H9 (cell line): ENCODE data around the gene PRR29. TPM values are rescaled to one million over a fixed set of nuclear protein-coding genes. Genes with fewer than 3 reads are reported as not detected.

Experiments
- DNase-seq: peaks from one replicate; pipeline ENCODE4 v3.0.0-alpha.2; 2017
- H2AFZ ChIP-seq: one replicate; pipeline ENCODE4 v1.6.1; 2013; ENCODE audit warnings: mild to moderate bottlenecking, low read length, control low read depth, moderate library complexity
- H2AK5ac ChIP-seq: 2 replicates; pipeline ENCODE4 v1.6.1; 2013; ENCODE audit warnings: low read length, control low read depth, mixed read lengths; ENCODE audit not compliant: insufficient read length
- H2BK120ac ChIP-seq: one replicate; pipeline ENCODE4 v1.6.1; 2013; ENCODE audit warnings: low read depth, mild to moderate bottlenecking, low read length, control low read depth, inconsistent platforms; ENCODE audit not compliant: poor library complexity, severe bottlenecking
- H2BK12ac ChIP-seq: 2 replicates; pipeline ENCODE4 v1.6.1; 2013; ENCODE audit warnings: low read length, control low read depth, mixed read lengths, low read depth; ENCODE audit not compliant: insufficient read length
- H2BK15ac ChIP-seq: 2 replicates; pipeline ENCODE4 v1.6.1; 2013; ENCODE audit warnings: low read depth, low read length, control low read depth
- H2BK20ac ChIP-seq: one replicate; pipeline ENCODE4 v1.6.1; 2013; ENCODE audit warnings: low read depth, mild to moderate bottlenecking, low read length, control low read depth, inconsistent platforms; ENCODE audit not compliant: poor library complexity, severe bottlenecking
- H2BK5ac ChIP-seq: 2 replicates; pipeline ENCODE4 v1.6.1; 2013; ENCODE audit warnings: low read length, control low read depth, mixed read lengths; ENCODE audit not compliant: insufficient read length
- H3K14ac ChIP-seq: 2 replicates; pipeline ENCODE4 v1.6.1; 2013; ENCODE audit warnings: low read length, control low read depth; ENCODE audit not compliant: insufficient read depth
- H3K18ac ChIP-seq: 2 replicates; pipeline ENCODE4 v1.6.1; 2013; ENCODE audit warnings: low read depth, mild to moderate bottlenecking, mixed read lengths, low read length, control low read depth; ENCODE audit not compliant: insufficient read length
- H3K23ac ChIP-seq: 2 replicates; pipeline ENCODE4 v1.6.1; 2013; ENCODE audit warnings: low read length, control low read depth, mixed read lengths, low read depth; ENCODE audit not compliant: insufficient read length
- H3K23me2 ChIP-seq: 2 replicates; pipeline ENCODE4 v1.6.1; 2013; ENCODE audit warnings: low read depth, mild to moderate bottlenecking, mixed read lengths, low read length, control low read depth; ENCODE audit not compliant: insufficient read length, poor library complexity, severe bottlenecking
- H3K27ac ChIP-seq: 2 replicates; pipeline ENCODE4 v1.5.1; 2013; ENCODE audit warnings: low read length, control low read depth, mixed read lengths, low read depth; ENCODE audit not compliant: insufficient read length
- H3K27me3 ChIP-seq: 2 replicates; pipeline ENCODE4 v1.6.1; 2013; ENCODE audit warnings: low read length, control low read depth, inconsistent platforms; ENCODE audit not compliant: insufficient read depth
- H3K4ac ChIP-seq: 2 replicates; pipeline ENCODE4 v1.6.1; 2013; ENCODE audit warnings: low read depth, mild to moderate bottlenecking, control low read depth, inconsistent platforms, low read length, moderate library complexity
- H3K4me1 ChIP-seq: 2 replicates; pipeline ENCODE4 v1.6.1; 2013; ENCODE audit warnings: low read length, control low read depth, inconsistent platforms; ENCODE audit not compliant: insufficient read depth
- H3K4me2 ChIP-seq: 2 replicates; pipeline ENCODE4 v1.6.1; 2013; ENCODE audit warnings: low read length, control low read depth, mixed read lengths; ENCODE audit not compliant: insufficient read length, insufficient read depth
- H3K56ac ChIP-seq: 2 replicates; pipeline ENCODE4 v1.6.1; 2013; ENCODE audit warnings: low read depth, mild to moderate bottlenecking, mixed read lengths, low read length, control low read depth; ENCODE audit not compliant: insufficient read length
- H3K79me1 ChIP-seq: 2 replicates; pipeline ENCODE4 v1.6.1; 2013; ENCODE audit warnings: low read depth, mild to moderate bottlenecking, moderate library complexity, low read length, control low read depth, inconsistent platforms; ENCODE audit not compliant: insufficient read depth, poor library complexity, severe bottlenecking
- H3K79me2 ChIP-seq: 2 replicates; pipeline ENCODE4 v1.6.1; 2013; ENCODE audit warnings: low read length, control low read depth, inconsistent platforms; ENCODE audit not compliant: insufficient read depth
- H3K9ac ChIP-seq: 2 replicates; pipeline ENCODE4 v1.6.1; 2013; ENCODE audit warnings: low read length, control low read depth, mixed read lengths; ENCODE audit not compliant: insufficient read length; ENCODE audit errors: extremely low read depth
- H3K9me3 ChIP-seq: one replicate; pipeline ENCODE4 v1.6.1; 2013; ENCODE audit warnings: low read depth, low read length, inconsistent platforms; ENCODE audit not compliant: control insufficient read depth
- H3T11ph ChIP-seq: one replicate; pipeline ENCODE4 v1.6.1; 2013; ENCODE audit warnings: mild to moderate bottlenecking, low read length, control low read depth, inconsistent platforms
- H4K20me1 ChIP-seq: one replicate; pipeline ENCODE4 v1.6.1; 2013; ENCODE audit not compliant: control insufficient read depth, insufficient read length, insufficient read depth
- H4K5ac ChIP-seq: 2 replicates; pipeline ENCODE4 v1.6.1; 2013; ENCODE audit warnings: low read depth, mild to moderate bottlenecking, mixed read lengths, low read length, control low read depth; ENCODE audit not compliant: insufficient read length
- H4K8ac ChIP-seq: replicated peaks from 2 replicates; pipeline ENCODE4 v1.6.1; 2013; ENCODE audit warnings: low read length, control low read depth, mixed read lengths, low read depth; ENCODE audit not compliant: insufficient read length
- H4K91ac ChIP-seq: 2 replicates; pipeline ENCODE4 v1.6.1; 2013; ENCODE audit warnings: low read depth, mild to moderate bottlenecking, moderate library complexity, mixed read lengths, low read length, control low read depth; ENCODE audit not compliant: insufficient read length
- H3K27ac Mint-ChIP-seq, 3 experiments: 2 replicates in 2 of 3; 3 replicates in 1 of 3; pipeline ENCODE4 v1.8.0; 2020 to 2021; ENCODE audit warnings: mixed read lengths in 3 of 3, mild to moderate bottlenecking in 1 of 3, moderate library complexity in 1 of 3
- H3K27me3 Mint-ChIP-seq: 2 replicates; pipeline ENCODE4 v1.8.0; 2021; ENCODE audit warnings: low read depth, mild to moderate bottlenecking, moderate library complexity, mixed read lengths
- H3K36me3 Mint-ChIP-seq, 3 experiments: 2 replicates in 2 of 3; 3 replicates in 1 of 3; pipeline ENCODE4 v1.8.0; 2020 to 2021; ENCODE audit warnings: low read depth in 3 of 3, mixed read lengths in 3 of 3; ENCODE audit not compliant: insufficient read depth in 1 of 3
- H3K4me1 Mint-ChIP-seq, 2 experiments: 2 replicates each; pipeline ENCODE4 v1.8.0; 2020; ENCODE audit warnings: mixed read lengths in 2 of 2
- H3K4me3 Mint-ChIP-seq, 2 experiments: 2 replicates in 1 of 2; 3 replicates in 1 of 2; pipeline ENCODE4 v1.8.0; 2020 to 2021; ENCODE audit warnings: mild to moderate bottlenecking in 2 of 2, mixed read lengths in 2 of 2, moderate library complexity in 1 of 2
- H3K9me3 Mint-ChIP-seq, 2 experiments: 2 replicates in 1 of 2; 3 replicates in 1 of 2; pipeline ENCODE4 v1.8.0; 2020; ENCODE audit warnings: mild to moderate bottlenecking in 2 of 2, mixed read lengths in 2 of 2, moderate library complexity in 1 of 2
- CTCF ChIP-seq: fragments of 200-600 bp; sonication (generic); conservative IDR thresholded peaks from 3 replicates; pipeline ENCODE4 v1.8.0; 2021; ENCODE audit warnings: antibody characterized with exemption, mild to moderate bottlenecking
- WGBS: extraction: QIAGEN DNeasy Blood & Tissue Kit; methylation state at CpG from one replicate; pipeline ENCODE4 v1.1.7; 2013; ENCODE audit warnings: missing lambda C conversion rate, low lambda C conversion rate, mixed read lengths; ENCODE audit not compliant: insufficient read length; ENCODE audit errors: extremely low coverage; 5-methylcytosine and 5-hydroxymethylcytosine counted together
- total RNA-seq: library from RNA; stranded (reverse); gene quantifications from 2 replicates; pipeline ENCODE4 v1.2.1, GENCODE V29; 2021

Gene PRR29
- total RNA-seq, 1 experiment from 2014 or later = 0.87 TPM

GRCh38 chr17:63973930-63974593 is 24.1 kb upstream of the PRR29 start:
- Histone ChIP-seq H2AK5ac (no peak overlapping the region), H2BK15ac (no peak overlapping the region), H3K4me2 (no peak overlapping the region), H3K79me1 (no peaks in the 10 kb centered on the region), H3K23ac (no peak overlapping the region), H3K9me3 (no peaks in the 10 kb centered on the region), H3K23me2 (no peaks in the 10 kb centered on the region), H2BK5ac (no peak overlapping the region), H3K18ac (no peak overlapping the region), H3K9ac (no peak overlapping the region), H4K5ac (no peak overlapping the region), H3K4me1 (no peaks in the 10 kb centered on the region), H2BK20ac (no peak overlapping the region), H2AFZ (no peak overlapping the region), H3K56ac (no peak overlapping the region), H3T11ph (no peak overlapping the region), H4K8ac (no peak overlapping the region), H3K27me3 (no peaks in the 10 kb centered on the region), H4K20me1 (no peaks in the 10 kb centered on the region), H2BK12ac (no peak overlapping the region), H3K14ac (no peak overlapping the region), H2BK120ac (no peak overlapping the region), H4K91ac (no peak overlapping the region), H3K27ac (no peak overlapping the region), H3K4ac (no peak overlapping the region), H3K79me2 (no peaks in the 10 kb centered on the region)
- no peak overlapping the region for H3K4me3 Mint-ChIP-seq
- no peaks in the 10 kb centered on the region for H3K36me3 Mint-ChIP-seq
- H3K9me3 Mint-ChIP-seq = no peaks in the 10 kb centered on the region
- TF ChIP-seq CTCF = no peak
- H3K4me1 Mint-ChIP-seq = peaks cover 7 to 10% of the 10 kb centered on the region in 2 experiments
- no peak for DNase-seq
- WGBS = no CpG with 5 or more reads among the region's 12 CpGs
- no peaks in the 10 kb centered on the region; the same call in none of the 2 replicates for H3K27me3 Mint-ChIP-seq
- H3K27ac Mint-ChIP-seq = peak overlapping the region in 1 of 3 experiments; percentile 83; a peak in 2 of 7 replicates
